Measurements from ENCODE around the gene FGGY. TPM values are rescaled to one million over a fixed set of nuclear protein-coding genes. Genes with fewer than 3 reads are reported as not detected.

Gene FGGY
- total RNA-seq, 1 donor, result 10.8 TPM

- no peak for DNase-seq (ENCODE audit: low read depth in 2 of 3, low spot score in 2 of 3)
Measured at GRCh38 chr1:59669752-59670312, 372.9 kb downstream of the FGGY start.

- DNase-seq (ENCODE audit: low read depth in 2 of 3, low spot score in 2 of 3), result no peak
Measured at GRCh38 chr1:59670662-59671061, 373.8 kb downstream of the FGGY start.

GRCh38 chr1:59671066-59671952 is 374.4 kb downstream of the FGGY start:
- no peak for DNase-seq (ENCODE audit: low read depth in 2 of 3, low spot score in 2 of 3)

- no peak for DNase-seq (ENCODE audit: low read depth in 2 of 3, low spot score in 2 of 3)
Measured at GRCh38 chr1:59671953-59672305, 375.0 kb downstream of the FGGY start.

- DNase-seq (ENCODE audit: low read depth in 2 of 3, low spot score in 2 of 3), result no peak
Measured at GRCh38 chr1:59672851-59673572, 376.1 kb downstream of the FGGY start.

GRCh38 chr1:59673573-59674450 is 376.9 kb downstream of the FGGY start:
- no peak for DNase-seq (ENCODE audit: low read depth in 2 of 3, low spot score in 2 of 3)

GRCh38 chr1:59674595-59674994 is 377.7 kb downstream of the FGGY start:
- DNase-seq (ENCODE audit: low read depth in 2 of 3, low spot score in 2 of 3), result peak in 2 of 3 donors; percentile 67 to 85

GRCh38 chr1:59675936-59676335 is 379.0 kb downstream of the FGGY start:
- no peak for DNase-seq (ENCODE audit: low read depth in 2 of 3, low spot score in 2 of 3)

GRCh38 chr1:59678040-59678439 is 381.1 kb downstream of the FGGY start:
- no peak for DNase-seq (ENCODE audit: low read depth in 2 of 3, low spot score in 2 of 3)

GRCh38 chr1:59678493-59679228 is 381.8 kb downstream of the FGGY start:
- peak in 2 of 3 donors; percentile 57 to 63 for DNase-seq (ENCODE audit: low read depth in 2 of 3, low spot score in 2 of 3)

- no peak for DNase-seq (ENCODE audit: low read depth in 2 of 3, low spot score in 2 of 3)
Measured at GRCh38 chr1:59680044-59680443, 383.1 kb downstream of the FGGY start.

GRCh38 chr1:59682396-59683080 is 385.6 kb downstream of the FGGY start:
- no peak for DNase-seq (ENCODE audit: low read depth in 2 of 3, low spot score in 2 of 3)

GRCh38 chr1:59683197-59683596 is 386.3 kb downstream of the FGGY start:
- no peak for DNase-seq (ENCODE audit: low read depth in 2 of 3, low spot score in 2 of 3)

- no peak for DNase-seq (ENCODE audit: low read depth in 2 of 3, low spot score in 2 of 3)
Measured at GRCh38 chr1:59684698-59685097, 387.8 kb downstream of the FGGY start.

- DNase-seq (ENCODE audit: low read depth in 2 of 3, low spot score in 2 of 3), result no peak
Measured at GRCh38 chr1:59685101-59685500, 388.2 kb downstream of the FGGY start.

GRCh38 chr1:59685666-59686065 is 388.8 kb downstream of the FGGY start:
- no peak for DNase-seq (ENCODE audit: low read depth in 2 of 3, low spot score in 2 of 3)

- no peak for DNase-seq (ENCODE audit: low read depth in 2 of 3, low spot score in 2 of 3)
Measured at GRCh38 chr1:59686170-59686569, 389.3 kb downstream of the FGGY start.

GRCh38 chr1:59686574-59686973 is 389.7 kb downstream of the FGGY start:
- no peak for DNase-seq (ENCODE audit: low read depth in 2 of 3, low spot score in 2 of 3)

GRCh38 chr1:59687081-59687480 is 390.2 kb downstream of the FGGY start:
- DNase-seq (ENCODE audit: low read depth in 2 of 3, low spot score in 2 of 3), result no peak

All from hematopoietic multipotent progenitor cell (in vitro differentiated cells).